ENCODE data around the gene SF3A2.

SF3A2 gene

DNA sequence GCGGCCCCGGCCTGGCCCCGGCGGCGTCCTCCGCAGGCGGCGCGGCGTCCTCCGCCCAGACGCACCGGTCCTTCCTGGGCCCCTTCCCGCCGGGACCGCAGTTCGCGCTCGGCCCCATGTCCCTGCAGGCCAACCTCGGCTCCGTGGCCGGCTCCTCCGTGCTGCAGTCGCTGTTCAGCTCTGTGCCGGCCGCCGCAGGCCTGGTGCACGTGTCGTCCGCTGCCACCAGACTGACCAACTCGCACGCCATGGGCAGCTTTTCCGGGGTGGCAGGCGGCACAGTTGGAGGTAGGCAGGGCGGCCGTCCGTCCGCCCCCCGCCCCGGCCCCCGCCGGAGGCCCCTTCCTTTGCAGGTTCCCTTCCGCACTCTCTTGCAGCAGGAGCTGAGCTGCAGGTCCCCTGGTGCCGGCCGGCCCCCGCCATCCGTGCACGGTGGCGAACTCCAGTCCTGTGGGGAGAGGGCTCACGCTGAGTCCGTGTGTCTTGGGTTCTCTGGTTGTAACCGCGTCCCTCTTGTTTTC lies 9.7 kb upstream of the SF3A2 start:
- no peak for DNase-seq (ENCODE audit: low read depth in 2 of 2)

DNA sequence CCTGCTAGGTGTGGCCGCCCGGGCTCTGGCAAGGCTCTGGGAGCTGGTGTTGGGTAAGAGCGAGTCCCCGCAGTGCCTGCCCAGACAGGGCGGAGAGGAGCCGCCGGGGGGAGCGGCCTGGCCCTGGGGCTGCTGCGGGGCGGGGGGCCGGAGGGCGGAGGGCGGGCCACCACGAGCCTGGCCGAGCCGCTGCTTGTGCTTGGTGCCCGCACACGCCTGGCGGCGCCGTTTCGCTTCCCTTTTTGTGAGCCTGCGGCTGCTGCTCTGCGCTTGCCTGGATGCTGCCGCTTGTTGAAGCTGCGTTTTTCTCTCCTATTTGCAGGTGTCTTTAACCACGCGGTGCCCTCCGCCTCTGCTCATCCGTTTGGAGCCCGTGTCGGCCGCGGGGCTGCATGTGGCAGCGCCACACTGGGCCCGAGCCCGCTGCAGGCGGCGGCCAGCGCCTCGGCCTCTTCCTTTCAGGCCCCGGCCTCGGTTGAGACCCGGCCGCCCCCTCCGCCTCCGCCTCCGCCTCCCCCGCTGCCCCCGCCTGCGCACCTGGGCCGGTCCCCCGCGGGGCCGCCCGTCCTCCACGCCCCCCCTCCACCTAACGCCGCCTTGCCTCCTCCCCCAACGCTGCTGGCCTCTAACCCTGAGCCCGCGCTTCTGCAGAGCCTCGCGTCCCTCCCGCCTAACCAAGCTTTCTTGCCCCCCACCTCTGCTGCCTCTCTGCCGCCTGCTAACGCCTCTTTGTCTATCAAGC lies 9.0 kb upstream of the SF3A2 start:
- DNase-seq (ENCODE audit: low read depth in 2 of 2) = no peak

DNA sequence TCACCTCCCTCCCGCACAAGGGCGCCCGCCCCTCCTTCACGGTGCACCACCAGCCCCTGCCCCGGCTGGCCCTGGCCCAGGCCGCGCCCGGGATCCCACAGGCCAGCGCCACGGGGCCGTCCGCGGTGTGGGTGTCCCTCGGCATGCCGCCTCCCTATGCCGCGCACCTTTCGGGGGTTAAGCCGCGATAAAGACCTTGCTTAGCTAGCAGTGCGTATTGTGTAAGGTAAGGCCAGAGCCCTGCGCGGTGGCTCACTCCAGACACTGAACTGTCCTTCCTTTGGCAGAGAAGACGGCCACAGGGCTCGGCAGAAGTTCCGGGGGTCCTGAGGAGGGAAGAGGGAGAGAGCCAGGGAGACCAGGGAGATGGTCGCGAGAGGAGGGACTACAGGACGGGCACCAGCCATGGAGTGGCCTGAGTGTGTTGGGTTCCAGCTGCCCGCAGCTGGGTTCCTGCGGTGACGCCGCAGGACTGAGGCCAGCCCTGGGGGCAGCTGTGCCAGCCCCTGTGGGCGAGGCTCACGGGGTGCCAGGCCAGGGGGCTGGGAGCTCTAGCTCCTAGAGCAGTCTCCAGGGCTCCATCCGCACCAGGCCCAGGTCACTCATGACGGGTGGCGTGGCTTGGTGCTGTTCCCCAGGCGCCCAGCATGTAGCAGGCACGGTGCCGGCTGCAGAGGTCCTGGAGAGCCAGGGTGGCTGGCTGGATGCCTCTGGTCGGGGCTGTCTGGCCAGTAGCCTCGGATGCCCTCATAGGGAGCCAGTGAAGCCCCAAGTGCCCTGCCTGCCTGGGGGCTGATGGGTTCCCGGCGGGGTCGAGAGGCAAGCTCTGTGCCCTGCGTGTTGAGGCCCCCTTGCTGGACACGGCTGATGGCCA lies 8.2 kb upstream of the SF3A2 start:
- no peak for DNase-seq (ENCODE audit: low read depth in 2 of 2)

DNA sequence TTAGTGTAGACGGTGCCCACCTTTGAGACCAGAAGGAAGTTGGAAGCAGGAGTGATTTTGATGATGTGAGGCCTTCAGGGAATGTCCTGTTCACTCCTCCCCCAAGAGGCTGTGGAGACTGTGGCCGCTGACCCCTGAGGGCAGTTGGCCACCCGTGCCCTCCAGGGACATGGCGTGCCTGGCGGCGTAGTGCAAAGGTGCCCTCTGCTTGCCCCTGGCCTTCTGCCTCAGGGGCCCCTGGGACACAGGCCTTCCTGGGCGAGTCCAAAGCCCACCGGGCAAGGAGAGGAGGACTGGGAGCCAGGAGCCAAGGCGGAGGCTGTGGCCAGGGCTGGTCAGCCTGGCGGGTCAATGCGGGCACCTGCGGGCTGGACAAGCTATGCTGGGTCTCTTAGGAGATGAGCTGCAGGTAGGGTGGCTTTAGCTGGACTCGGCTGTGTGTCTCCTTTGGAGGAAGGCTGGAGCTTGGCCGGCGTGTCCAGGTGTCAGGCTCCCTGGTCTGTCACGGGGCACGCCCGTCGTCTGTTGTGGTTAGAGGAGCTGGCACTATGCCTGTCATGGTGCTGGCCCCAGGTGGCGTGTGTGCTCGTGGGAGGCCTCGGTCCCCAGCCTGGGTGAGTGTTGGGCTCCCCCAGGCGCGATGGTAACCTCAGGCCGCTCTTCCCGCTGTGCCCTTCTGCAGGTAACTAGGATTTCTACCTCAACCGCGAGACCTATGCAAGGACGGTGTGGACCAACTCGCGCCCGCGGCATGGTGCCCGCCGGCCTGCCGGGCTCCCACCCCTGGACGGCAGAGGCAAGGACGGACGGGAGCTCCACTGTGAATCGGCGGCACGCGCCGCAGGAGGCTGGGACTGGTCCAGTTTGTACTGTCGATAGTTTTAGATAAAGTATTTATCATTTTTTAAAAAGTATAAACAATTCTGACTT lies 7.3 kb upstream of the SF3A2 start:
- DNase-seq (ENCODE audit: low read depth in 2 of 2) = no peak

DNA sequence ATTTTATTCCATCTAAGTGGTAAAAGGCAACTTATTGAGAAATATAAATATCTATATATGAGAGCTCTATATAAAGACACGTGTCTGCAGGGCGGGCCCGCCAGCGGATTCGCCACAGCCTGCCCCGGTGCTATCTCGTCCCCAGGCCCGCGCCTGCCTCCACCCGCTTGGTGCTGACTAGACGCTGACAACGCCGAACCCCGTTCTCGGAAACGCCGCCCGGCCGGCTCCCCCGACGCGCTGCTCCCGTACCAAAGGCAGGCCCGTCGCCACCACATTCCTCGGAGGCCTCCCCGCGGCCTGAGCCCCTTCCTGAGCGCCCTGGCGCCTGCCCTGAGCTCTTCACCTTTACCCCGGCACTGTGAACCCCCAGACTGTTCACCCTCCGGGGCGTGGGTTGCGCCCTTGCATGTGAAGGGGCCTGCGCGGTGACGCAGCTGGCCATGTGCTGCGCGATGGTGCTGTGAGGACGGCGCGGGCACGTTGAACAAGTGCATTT lies 6.5 kb upstream of the SF3A2 start:
- DNase-seq (ENCODE audit: low read depth in 2 of 2) = no peak

DNA sequence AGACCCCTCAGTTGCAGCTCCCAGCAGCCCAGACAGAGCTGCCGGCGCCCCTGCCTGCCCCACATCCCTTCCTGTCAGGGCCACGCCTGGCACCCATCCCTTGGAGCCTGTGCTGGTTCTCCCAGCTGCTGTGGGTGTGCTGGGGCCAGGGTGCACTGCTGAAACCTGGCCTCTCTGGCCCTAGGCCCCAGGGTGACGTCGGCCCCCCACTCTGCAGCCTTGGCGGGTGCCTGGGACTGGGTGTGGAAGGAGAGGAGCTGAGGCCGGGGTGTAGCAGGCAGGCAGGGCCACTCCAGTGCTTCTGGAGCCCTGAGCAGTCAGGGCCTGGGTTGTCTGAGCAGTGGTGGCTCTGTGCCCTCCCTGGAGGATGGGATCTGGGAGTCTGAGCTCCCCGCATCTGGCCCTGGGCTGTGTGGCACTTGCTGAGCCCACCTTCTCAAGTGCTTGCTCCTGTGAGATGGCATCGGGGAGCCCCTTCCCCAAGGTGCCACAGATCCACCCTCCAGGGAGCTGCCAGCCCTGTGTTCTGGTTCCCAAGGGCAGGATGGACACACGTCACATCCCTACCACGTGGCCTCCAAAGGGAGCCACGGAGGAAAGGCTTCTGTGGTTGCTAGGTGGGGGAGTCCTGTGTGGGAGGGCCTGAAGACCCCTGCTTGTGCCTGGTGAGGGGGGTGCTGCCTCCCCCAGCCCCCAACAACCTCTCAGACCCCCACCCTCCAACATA lies 5.7 kb upstream of the SF3A2 start:
- no peak for DNase-seq (ENCODE audit: low read depth in 2 of 2)

DNA sequence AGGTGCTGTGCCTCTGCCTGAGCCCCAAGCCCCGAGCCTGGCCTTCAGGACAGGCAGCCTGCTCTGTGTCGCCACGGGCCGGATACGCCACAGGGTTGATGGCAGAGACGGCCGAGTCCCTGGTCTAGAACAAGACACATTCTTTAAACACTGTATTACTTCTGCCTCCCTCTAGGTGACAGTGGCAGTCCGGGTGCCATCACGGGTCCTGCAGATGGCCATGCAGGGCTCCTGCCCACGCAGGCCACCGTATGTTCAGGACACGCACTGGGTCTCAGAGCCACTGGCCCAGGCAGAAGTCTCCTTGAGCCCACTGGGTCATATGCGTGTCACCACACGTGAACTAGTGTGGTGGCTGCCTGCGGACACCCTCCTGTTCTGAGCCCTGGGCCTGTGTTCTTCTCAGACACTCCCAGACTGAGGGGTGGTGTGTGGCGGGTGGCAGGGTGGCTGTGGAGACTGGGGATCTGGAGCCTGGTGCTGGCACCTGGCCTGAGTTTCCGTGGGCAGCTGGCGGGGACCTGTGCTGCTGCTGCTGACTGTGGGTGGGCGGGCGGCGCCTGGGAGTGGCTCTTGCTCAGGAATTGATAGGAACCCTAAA lies 4.9 kb upstream of the SF3A2 start:
- no peak for DNase-seq (ENCODE audit: low read depth in 2 of 2)

DNA sequence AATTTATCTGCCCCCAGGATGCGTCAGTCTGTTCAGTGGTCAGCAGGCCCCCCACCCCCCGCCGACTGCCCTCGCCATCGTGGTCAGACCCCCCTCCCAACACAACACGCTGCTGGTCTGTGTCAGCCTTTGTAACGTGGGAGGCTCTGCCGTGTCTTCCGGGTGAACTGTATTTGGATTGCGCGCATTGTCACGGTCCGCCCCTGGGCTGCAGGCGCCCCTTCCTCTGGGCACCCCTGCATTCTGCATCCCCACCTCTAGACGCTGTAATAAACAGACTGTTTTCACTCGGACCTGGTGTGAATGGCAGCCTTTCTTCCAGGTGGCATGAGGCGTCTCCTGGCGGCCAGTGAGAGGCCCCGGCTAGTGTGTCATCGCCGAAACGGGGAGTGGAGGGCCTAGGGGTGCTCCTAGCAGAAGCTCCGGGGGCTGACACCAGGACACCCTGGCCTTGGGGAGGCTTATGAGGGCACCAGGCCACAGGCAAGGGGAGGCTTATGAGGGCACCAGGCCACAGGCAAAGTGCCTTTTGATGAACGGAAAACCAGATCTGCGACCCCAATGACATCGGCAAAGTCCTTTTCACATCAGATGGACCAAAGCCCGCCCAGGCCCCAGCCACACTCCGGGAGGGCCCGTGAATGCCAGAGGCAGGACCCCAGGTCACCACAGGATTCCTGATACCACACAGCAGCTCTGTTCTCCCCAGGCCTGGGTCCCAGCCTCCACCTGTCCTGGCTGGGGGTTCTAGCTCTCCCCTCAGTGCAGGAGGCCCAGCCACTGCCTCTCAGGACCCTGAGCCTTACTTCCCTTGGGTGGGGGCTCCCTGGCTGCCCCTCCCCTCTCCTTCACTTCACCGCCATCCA lies 4.1 kb upstream of the SF3A2 start:
- DNase-seq (ENCODE audit: low read depth in 2 of 2) = no peak

DNA sequence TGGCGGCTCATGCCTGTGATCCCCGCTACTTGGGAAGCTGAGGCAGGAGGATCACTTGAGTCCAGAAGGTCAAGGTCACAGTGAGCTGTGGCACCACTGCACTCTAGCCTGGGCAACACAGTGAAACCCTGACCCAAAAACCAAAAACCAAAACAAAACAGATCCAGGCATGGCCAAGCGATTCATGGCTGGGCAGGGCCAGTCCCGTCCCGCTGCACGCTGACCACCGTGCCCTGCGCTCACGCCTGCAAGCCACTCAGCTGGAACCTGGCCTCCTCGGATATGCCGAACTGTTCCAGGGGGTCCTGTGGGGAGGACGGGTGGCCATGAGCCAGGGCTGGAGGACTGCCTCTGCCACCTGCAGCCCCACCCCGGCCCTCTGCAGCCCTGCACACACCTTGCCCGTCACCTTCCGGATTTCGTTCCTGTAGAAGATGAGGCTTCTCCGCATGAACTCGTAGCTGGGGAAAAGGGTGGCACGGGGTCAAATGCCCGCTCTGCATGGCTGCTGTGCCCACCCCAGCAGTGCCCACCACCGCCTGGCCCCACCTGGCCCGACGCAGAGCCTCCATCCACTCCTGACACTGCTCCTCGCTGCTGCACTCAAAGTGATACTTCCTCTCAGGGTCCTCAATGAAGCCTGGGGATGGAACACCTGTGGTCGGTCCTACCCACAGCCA lies 2.9 kb upstream of the SF3A2 start:
- no peak for DNase-seq (ENCODE audit: low read depth in 2 of 2)

DNA sequence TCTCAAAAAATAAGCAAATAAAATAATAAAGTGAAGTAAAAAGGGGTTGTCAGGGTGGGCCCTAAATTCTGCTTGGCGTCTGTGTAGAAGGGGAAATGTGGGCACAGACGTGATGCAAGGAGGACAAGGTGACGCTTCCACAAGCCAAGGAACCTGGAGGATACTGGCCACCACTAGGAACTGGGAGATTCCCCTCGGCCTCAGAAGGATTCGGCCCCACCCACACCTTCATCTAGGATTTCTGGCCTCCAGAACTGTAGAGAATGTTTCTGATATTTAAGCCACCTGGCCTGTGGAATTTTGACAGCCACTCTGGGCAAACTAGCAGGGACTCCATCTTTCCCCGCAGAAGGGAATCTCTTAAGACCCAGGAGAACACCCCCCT lies 1.6 kb upstream of the SF3A2 start:
- DNase-seq (ENCODE audit: low read depth in 2 of 2) = no peak

DNA sequence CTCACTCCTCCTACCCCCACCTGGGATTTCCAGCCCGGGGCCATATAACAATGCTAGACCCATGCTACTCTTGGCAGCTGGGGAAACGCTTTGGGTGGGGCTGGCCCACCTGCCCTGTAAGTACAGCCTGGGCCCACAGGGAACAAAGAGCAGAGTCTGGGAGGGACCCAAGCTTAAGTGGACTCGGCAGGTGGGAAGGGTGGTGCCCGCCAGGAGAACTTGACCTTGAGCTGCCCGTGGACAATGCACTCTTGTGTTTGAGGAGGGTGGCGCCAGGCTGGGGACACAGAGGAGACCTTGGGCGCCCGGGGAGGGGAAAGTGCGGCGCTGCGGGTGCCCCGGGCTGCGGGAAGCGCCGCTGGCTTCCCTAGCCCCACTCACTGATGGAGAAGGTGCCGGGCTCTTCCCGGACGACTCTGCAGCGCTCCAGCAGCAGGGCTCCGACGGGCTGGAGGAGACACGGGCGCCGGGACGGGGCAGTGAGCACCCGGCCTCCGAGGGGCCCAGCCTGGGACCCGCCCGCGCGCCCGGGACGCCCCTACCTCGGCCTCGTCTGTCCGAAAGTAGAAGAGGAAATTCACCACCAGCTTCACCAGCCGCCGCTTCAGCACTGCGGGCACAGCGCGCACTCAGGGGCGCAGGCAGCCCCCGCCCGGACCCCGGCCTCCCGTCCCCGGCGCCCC lies 1.1 kb upstream of the SF3A2 start:
- DNase-seq (ENCODE audit: low read depth in 2 of 2) = no peak

DNA sequence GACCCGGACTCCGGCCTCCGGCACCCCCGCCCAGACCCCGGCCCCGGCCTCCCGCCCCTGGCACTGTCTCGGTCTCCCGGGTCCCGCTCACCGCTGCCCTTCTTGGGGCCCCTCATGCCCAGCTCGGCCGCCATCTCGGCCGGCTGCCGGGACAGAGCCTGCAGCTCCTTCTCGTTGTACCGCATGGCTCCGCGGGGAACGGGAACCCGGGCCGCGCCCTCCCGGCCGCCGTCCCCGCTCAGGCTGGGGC lies 635 bp upstream of the SF3A2 start:
- no peak for DNase-seq (ENCODE audit: low read depth in 2 of 2)

DNA sequence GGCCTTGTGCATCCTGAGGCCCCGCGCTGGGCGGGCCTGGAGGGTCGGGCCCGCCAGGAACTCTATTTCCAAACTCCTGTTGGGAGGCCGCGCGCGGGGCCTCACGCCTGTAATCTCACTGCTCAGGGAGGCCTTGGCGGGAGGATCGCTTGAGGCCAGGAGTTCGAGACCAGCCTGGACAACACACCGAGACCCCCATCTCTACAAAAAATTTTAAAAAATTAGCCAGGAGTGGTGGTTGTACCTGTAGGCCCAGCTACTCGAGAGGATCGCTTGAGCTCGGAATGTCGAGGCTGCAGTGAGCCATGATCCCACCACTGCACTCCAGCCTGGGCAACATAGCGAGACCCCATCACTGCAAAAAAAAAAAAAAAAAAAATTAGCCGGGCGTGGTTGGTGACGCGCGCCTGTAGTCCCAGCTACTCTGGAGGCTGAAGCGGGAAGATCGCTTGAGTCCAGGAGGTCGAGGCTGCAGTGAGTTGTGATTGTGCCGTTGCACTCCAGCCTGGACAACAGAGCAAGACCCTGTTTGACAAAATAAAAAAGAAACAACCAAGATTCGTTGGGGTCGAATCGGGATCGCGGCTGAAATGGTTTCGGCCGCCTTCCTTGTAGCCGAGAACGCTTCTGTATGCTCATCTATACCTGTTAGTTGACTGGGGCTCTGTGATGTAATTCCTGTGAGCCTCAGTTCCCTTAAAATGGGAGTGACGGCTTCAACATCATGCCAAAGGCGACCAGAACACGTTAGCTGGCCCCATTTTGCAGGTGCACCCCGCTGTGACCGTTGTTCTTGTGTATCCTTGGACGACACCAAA lies 636 bp downstream of the SF3A2 start:
- no peak for DNase-seq (ENCODE audit: low read depth in 2 of 2)

DNA sequence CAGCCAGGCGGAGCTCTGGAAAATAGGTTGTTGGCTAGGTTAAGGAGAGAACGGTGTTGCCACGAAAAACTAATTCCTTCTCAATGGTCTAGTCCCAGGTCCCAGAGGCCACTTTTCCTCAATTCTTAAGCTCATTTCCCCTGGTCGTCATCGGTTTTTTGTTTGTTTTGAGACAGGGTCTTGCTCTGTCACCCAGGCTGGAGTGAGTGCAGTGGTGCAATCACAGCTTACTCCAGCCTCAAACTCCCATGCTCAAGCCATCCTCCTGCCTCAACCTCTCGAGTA lies 1.2 kb downstream of the SF3A2 start:
- DNase-seq (ENCODE audit: low read depth in 2 of 2) = no peak

DNA sequence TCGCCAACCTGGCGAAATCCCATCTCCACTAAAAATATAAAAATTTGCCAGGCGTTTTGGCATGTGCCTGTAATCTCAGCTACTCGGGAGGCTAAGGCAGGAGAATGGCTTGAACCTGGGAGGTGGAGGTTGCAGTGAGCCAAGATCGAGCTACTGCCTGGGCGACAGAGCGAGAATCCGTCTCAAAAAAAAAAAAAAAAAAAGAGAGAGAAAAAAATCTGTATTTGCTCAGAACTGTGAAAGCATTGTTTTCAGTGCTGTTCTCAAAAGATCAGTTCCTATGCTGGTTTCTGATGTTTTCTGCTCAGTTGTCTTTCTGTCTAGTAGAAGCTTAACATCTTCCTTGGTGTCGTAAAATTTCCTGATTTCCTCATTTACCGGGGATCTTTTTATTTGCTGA lies 2.5 kb downstream of the SF3A2 start:
- DNase-seq (ENCODE audit: low read depth in 2 of 2) = no peak

DNA sequence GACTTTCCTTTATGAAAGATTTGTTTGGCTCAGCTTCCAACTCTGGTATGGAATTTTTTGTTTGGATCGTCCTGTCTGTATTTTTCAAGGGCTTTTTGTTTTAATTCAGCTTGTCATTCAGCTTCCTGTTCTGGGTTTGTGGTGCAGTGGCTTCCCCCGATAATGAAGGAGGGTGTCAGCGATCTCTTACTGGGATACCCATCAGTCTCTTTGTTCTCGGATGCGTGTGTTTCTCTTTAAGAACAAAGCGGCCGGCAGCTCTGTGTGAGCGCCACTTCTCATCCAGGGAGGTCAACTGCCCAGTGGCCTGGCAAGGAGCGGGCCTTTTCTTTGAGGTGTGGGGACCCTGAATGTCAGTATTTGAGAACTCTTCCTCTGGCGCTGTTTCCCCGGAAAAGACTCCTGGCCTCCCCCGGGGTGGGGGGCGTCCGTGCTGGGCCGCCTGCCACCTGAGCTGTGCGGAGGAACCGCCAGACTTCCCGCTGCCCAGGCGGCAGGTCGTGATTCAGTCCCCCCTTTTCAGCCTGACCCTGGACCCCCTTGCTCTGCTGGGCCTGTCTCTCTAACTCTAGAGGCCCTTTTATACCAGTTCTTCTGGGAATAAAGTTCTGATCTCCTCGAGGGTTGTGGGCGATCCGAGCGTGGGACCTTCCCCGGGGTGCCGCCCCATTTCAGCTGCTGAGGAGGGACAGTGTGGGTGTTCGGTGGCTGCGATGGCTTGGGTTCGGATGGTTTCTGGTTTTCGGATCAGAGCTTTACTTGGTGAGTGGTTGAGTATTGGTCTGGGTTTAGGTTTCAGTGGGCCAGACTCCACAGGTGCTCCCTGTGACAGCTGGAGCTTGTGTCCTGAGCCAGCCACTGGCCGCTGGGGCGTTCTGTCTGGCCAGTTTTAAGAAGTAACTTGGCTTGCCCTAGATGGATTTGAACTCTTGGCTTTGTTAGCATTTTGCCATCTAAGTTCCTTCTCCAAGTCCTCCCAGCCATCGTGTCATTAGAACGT lies 3.4 kb downstream of the SF3A2 start:
- DNase-seq (ENCODE audit: low read depth in 2 of 2) = no peak

Data from activated CD8-positive, alpha-beta memory T cell treated with anti-CD3 and anti-CD28 coated beads for 4 hours (primary cell).